Chondrocyte (in vitro differentiated cells): ENCODE results near the gene WDR27. TPM values are rescaled to one million over a fixed set of nuclear protein-coding genes. Genes with fewer than 3 reads are reported as not detected.
A peak's percentile ranks its signal among the peaks of the same experiment; 100 is the strongest.

Source experiments
- DNase-seq: peaks from one replicate; pipeline ENCODE4 v3.0.0; 2021; ENCODE audit warnings: mixed read lengths, low spot score
- H3K27ac Mint-ChIP-seq: one replicate; pipeline ENCODE4 v1.8.0; 2021; ENCODE audit warnings: mild to moderate bottlenecking, moderate library complexity, mixed read lengths; ENCODE audit not compliant: unreplicated experiment
- H3K27me3 Mint-ChIP-seq: 2 replicates; pipeline ENCODE4 v1.8.0; 2021; ENCODE audit warnings: low read depth, mixed read lengths
- H3K36me3 Mint-ChIP-seq: 2 replicates; pipeline ENCODE4 v1.8.0; 2021; ENCODE audit warnings: low read depth, mixed read lengths
- H3K4me1 Mint-ChIP-seq: 2 replicates; pipeline ENCODE4 v1.8.0; 2021; ENCODE audit warnings: low read depth, mild to moderate bottlenecking, mixed read lengths
- H3K4me3 Mint-ChIP-seq: one replicate; pipeline ENCODE4 v1.8.0; 2021; ENCODE audit warnings: mild to moderate bottlenecking, moderate library complexity, mixed read lengths; ENCODE audit not compliant: unreplicated experiment
- H3K9me3 Mint-ChIP-seq: 2 replicates; pipeline ENCODE4 v1.8.0; 2021; ENCODE audit warnings: low read depth, mixed read lengths
- total RNA-seq: library from RNA; stranded (reverse); gene quantifications from 3 replicates; pipeline ENCODE4 v1.2.1, GENCODE V29; 2021
- TF ChIP-seq, protein P1 (sequence below): fragments of 200-600 bp; sonication (generic); IDR thresholded peaks from 2 replicates; pipeline ENCODE4 v1.5.0; 2021; ENCODE audit warnings: antibody characterized with exemption, mild to moderate bottlenecking, moderate library complexity

The WDR27 gene
- total RNA-seq, 1 donor from 2014 or later: 24.9 TPM

DNA sequence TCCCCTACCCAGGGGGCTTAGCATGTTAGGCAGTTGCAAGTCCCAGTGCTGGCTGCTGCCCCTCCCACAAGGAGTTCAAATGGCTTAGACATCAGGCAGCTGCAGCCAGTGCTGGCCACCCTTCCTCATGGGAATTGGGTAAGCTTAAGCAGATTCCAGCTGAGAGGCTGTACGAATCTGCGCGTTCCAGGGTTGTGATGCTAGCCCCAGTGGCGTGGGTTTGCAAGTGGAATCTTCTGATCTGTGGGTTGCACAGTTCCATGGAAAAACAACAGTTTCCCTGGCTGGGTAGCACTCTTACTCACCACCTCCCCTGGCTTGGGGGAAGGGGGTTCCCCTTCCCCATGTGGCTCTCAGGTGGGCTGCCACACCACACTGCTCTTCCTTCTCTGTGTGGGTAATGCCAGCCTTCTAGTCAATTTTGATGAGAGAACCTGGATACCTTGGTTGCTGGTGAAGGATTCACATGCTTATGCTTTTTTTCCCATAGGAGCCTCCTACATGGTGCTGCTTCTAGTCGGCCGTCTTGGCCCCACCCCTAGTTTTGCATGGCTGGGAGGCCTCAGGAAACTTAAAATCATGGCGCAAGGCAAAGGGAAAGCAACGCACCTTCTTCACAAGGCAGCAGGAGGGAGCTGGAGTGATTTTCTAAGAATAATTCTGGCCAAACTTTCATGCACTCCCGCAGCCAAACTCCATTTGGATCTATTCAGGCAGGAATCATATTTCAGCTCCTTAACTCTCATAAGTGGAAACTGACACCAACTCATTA is 36.6 kb upstream of the WDR27 start:
- no peak for DNase-seq
- TF ChIP-seq, protein P1, sequence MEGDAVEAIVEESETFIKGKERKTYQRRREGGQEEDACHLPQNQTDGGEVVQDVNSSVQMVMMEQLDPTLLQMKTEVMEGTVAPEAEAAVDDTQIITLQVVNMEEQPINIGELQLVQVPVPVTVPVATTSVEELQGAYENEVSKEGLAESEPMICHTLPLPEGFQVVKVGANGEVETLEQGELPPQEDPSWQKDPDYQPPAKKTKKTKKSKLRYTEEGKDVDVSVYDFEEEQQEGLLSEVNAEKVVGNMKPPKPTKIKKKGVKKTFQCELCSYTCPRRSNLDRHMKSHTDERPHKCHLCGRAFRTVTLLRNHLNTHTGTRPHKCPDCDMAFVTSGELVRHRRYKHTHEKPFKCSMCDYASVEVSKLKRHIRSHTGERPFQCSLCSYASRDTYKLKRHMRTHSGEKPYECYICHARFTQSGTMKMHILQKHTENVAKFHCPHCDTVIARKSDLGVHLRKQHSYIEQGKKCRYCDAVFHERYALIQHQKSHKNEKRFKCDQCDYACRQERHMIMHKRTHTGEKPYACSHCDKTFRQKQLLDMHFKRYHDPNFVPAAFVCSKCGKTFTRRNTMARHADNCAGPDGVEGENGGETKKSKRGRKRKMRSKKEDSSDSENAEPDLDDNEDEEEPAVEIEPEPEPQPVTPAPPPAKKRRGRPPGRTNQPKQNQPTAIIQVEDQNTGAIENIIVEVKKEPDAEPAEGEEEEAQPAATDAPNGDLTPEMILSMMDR: no peak
- Mint-ChIP-seq H3K9me3 (no peaks in the 10 kb centered on the region), H3K4me1 (no peaks in the 10 kb centered on the region), H3K27ac (no peak overlapping the region), H3K4me3 (no peak overlapping the region), H3K36me3 (peaks cover 6% of the 10 kb centered on the region), H3K27me3 (peaks cover 21% of the 10 kb centered on the region)

DNA sequence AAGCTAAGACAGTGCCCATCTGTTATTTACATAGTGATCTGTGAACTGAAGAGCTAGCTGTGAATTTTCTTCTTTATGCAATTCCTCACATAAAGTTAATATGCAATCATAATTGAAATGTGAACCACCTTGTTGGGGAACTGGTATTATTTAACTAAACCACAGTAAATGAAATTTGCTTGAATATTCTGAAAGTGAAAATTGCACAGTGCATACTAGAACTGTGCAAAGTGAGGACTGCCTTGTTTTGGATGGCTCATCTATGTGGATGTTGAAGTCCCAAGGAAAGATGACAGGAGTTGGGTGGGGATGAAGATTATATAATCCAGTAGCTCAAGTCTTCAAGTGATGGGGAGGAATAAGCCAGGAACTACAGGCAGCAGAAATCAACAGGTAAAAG is 28.1 kb upstream of the WDR27 start:
- TF ChIP-seq, protein P1: no peak
- no peaks in the 10 kb centered on the region for H3K9me3 Mint-ChIP-seq
- H3K36me3 Mint-ChIP-seq: peaks cover 2% of the 10 kb centered on the region
- peaks cover 10% of the 10 kb centered on the region for H3K4me1 Mint-ChIP-seq
- H3K4me3 Mint-ChIP-seq: no peak overlapping the region
- peaks cover 17% of the 10 kb centered on the region for H3K27me3 Mint-ChIP-seq
- H3K27ac Mint-ChIP-seq: no peak overlapping the region
- DNase-seq: no peak

DNA sequence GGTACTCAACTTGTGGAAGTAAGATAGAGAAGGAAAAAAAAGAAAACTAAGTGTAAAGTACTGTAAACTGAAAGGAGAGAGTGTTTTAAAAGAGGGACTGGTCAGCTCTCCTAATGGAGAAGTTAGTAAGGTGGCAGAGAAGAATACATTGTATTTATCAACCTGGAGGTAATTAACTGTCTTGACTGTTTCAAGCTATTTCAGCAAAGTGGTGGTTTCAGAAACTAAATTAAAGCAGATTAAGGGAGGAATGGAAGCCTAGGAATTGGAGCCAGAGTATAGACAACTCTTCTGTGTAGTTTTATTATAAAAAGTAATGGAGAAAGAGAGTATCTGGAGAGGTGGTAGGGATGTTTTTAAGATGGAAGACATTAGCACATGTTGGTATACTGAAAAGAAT is 25.1 kb upstream of the WDR27 start:
- peaks cover 22% of the 10 kb centered on the region for H3K4me1 Mint-ChIP-seq
- TF ChIP-seq, protein P1: no peak
- no peaks in the 10 kb centered on the region for H3K9me3 Mint-ChIP-seq
- no peaks in the 10 kb centered on the region for H3K36me3 Mint-ChIP-seq
- H3K27ac Mint-ChIP-seq: no peak overlapping the region
- no peak overlapping the region for H3K4me3 Mint-ChIP-seq
- no peak for DNase-seq
- peaks cover 3% of the 10 kb centered on the region for H3K27me3 Mint-ChIP-seq

DNA sequence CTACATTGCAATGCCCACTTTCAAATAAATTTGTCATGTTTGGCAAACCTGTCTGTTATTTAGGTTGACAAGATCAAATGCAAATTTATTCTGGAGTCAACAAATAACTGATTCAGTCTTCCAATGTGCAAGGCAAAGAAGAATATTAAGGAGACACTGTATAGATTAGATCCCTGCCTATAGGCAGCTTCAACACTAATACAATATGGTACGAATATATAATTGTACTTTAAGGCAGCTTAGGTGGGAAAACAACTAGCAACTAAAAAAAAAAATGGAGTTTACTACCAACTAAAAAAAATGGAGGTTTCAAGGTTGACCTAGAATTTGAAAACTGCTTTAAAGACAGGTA is 24.2 kb upstream of the WDR27 start:
- Mint-ChIP-seq H3K9me3 (no peaks in the 10 kb centered on the region), H3K4me1 (peaks cover 26% of the 10 kb centered on the region), H3K36me3 (no peaks in the 10 kb centered on the region), H3K4me3 (peak overlapping the region; percentile 76), H3K27ac (no peak overlapping the region), H3K27me3 (peaks cover 3% of the 10 kb centered on the region)
- no peak for DNase-seq
- TF ChIP-seq, protein P1: no peak

DNA sequence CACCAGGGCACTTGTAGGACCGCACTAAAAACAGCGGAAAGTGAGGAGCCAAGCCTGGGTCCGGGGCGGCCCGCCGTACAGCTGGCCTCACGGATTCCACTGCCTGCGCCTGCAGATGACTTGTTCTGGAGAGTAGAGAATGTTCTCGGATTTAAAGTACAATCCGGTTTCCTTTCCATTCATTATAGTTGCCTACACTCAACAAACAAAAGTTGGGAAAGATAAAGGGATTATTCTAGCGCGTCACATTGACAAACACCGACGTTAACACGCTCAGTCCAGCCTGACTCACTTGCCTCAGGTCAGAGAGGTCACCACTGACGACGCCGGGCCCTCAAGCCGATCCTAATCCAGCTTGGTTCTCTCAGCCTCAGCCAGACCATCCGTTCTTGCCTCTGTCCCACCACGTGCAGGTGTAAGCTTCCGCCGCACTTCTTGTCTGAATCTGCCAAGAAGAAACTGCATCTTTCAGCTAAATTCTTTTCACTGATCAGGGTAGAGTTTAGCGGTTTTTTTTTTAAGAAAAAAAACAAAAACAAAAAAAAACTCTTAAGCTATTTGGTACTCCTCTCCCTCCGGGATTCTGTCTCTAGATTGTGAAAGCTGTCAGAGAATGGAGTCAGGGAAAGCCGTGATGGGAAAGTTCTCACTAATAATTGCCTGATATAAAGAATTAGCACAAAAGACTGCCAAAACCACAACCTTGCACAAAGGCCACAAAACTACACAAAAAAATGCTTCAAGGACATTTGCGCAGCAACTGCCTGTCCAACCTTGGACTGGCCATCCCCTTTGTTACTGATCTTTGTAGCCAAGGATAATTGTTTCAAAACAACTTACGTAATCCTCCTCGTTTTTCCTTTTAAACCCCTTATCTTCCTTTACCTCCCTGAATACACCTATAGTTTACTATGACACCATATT is 23.6 kb upstream of the WDR27 start:
- peaks cover 28% of the 10 kb centered on the region for H3K4me1 Mint-ChIP-seq
- H3K27me3 Mint-ChIP-seq: no peaks in the 10 kb centered on the region
- H3K36me3 Mint-ChIP-seq: no peaks in the 10 kb centered on the region
- TF ChIP-seq, protein P1: no peak
- no peaks in the 10 kb centered on the region for H3K9me3 Mint-ChIP-seq
- peak overlapping the region; percentile 80 for H3K27ac Mint-ChIP-seq
- H3K4me3 Mint-ChIP-seq: peak overlapping the region; percentile 76
- no peak for DNase-seq
